GM12878 (cell line): ENCODE data around the gene STK10. TPM values are rescaled to one million over a fixed set of nuclear protein-coding genes. Genes with fewer than 3 reads are reported as not detected.

Source experiments
- ATAC-seq: fragments of 200-7000 bp; cut with Tn5 transposase; 3 replicates; pipeline ENCODE4 v1.9.1; 2020; ENCODE audit warnings: mild to moderate bottlenecking, moderate library complexity
- BruUV-seq: library from RNA; stranded (reverse); fragments of 400-500 nt; replicated peaks from 2 replicates; lab custom pipeline; 2021; lab: Mats Ljungman, UMichigan
- CTCF ChIA-PET: fragments of 300-600 bp; sonication (Branson Sonifier 250); formaldehyde crosslinking; extraction: SDS; loops from one replicate; lab custom pipeline; 2021; ENCODE audit warnings: inconsistent platforms; lab: Yijun Ruan, JAX
- POLR2A ChIA-PET: fragments of 350-600 bp; formaldehyde crosslinking; extraction: SDS; loops from one replicate; lab custom pipeline; 2021; ENCODE audit warnings: inconsistent platforms; lab: Charles Lee
- RAD21 ChIA-PET: fragments of 300-600 bp; sonication (Branson Sonifier 250); formaldehyde crosslinking; loops from one replicate; lab custom pipeline; 2023; ENCODE audit warnings: antibody characterized with exemption; ENCODE audit not compliant: unreplicated experiment; lab: Charles Lee
- SMC1A ChIA-PET: fragments of 300-600 bp; sonication (Branson Sonifier 250); formaldehyde crosslinking; loops from one replicate; lab custom pipeline; 2023; ENCODE audit not compliant: unreplicated experiment, uncharacterized antibody; lab: Charles Lee
- DNase-seq: peaks from one replicate; pipeline ENCODE4 v3.0.0-alpha.2; 2011; ENCODE audit warnings: low read depth, low spot score
- FAIRE-seq: peaks from 3 replicates; lab custom pipeline; 2011; peaks lifted over from hg19 to GRCh38; lab: Jason Lieb, UNC
- H2AFZ ChIP-seq: 2 replicates; pipeline ENCODE4 v1.6.0; 2011; ENCODE audit warnings: low read depth, low read length, control low read depth; ENCODE audit not compliant: control insufficient read depth
- H3K27ac ChIP-seq: 2 replicates; pipeline ENCODE4 v1.5.1; 2011; ENCODE audit warnings: control low read depth; ENCODE audit not compliant: control insufficient read depth, insufficient read depth
- H3K27me3 ChIP-seq, 2 experiments: replicated peaks in 1 of 2; 2 replicates each; pipeline versions ENCODE4 v1.6.0 to v1.6.1; 2011; ENCODE audit warnings: low read length in 1 of 2; ENCODE audit not compliant: control insufficient read depth in 2 of 2, insufficient read depth in 2 of 2
- H3K36me3 ChIP-seq, 2 experiments: 2 replicates each; pipeline ENCODE4 v1.5.1; 2011; ENCODE audit warnings: low read length in 1 of 2; ENCODE audit not compliant: control insufficient read depth in 2 of 2, insufficient read depth in 2 of 2
- H3K4me1 ChIP-seq: 2 replicates; pipeline ENCODE4 v1.6.1; 2011; ENCODE audit warnings: mild to moderate bottlenecking, low read length, moderate library complexity, mixed read lengths; ENCODE audit not compliant: control insufficient read depth, insufficient read depth
- H3K4me2 ChIP-seq: 2 replicates; pipeline ENCODE4 v1.6.0; 2011; ENCODE audit warnings: control low read depth; ENCODE audit not compliant: control insufficient read depth, insufficient read depth
- H3K4me3 ChIP-seq: fragments of 200-600 bp; sonication (generic); 2 replicates; pipeline ENCODE4 v1.5.1; 2016
- H3K79me2 ChIP-seq: 2 replicates; pipeline ENCODE4 v1.6.0; 2011; ENCODE audit warnings: low read length; ENCODE audit not compliant: control insufficient read depth, insufficient read depth
- H3K9ac ChIP-seq: 2 replicates; pipeline ENCODE4 v1.8.0; 2011; ENCODE audit warnings: low read length, control low read depth, mixed read lengths; ENCODE audit not compliant: control insufficient read depth, insufficient read depth
- H3K9me3 ChIP-seq: replicated peaks from 3 replicates; pipeline ENCODE4 v1.5.1; 2011; ENCODE audit warnings: mild to moderate bottlenecking, low read length; ENCODE audit not compliant: control insufficient read depth, insufficient read depth
- H4K20me1 ChIP-seq: 2 replicates; pipeline ENCODE4 v1.6.0; 2011; ENCODE audit not compliant: control insufficient read depth, insufficient read depth
- BACH1 ChIP-seq: fragments of 450-650 bp; IDR thresholded peaks from 2 replicates; pipeline ENCODE4 v1.6.1; 2017; ENCODE audit warnings: mild to moderate bottlenecking, borderline replicate concordance
- CTCF ChIP-seq, 3 experiments: IDR thresholded peaks in 2 of 3; conservative IDR thresholded peaks in 1 of 3; 2 replicates each; pipeline ENCODE4 v1.5.1; 2011; ENCODE audit warnings: low read depth in 3 of 3, low read length in 3 of 3, mild to moderate bottlenecking in 3 of 3, control low read depth in 2 of 3, moderate library complexity in 2 of 3, inconsistent platforms in 1 of 3, mixed read lengths in 1 of 3; ENCODE audit not compliant: control insufficient read depth in 2 of 3, insufficient read depth in 1 of 3; ENCODE audit errors: extremely low read depth in 1 of 3
- CUX1 ChIP-seq: IDR thresholded peaks from 2 replicates; pipeline ENCODE4 v1.6.1; 2012; ENCODE audit warnings: improper control_type of control experiment, low read depth, low read length; ENCODE audit not compliant: insufficient replicate concordance
- ESRRA ChIP-seq: IDR thresholded peaks from 2 replicates; pipeline ENCODE4 v1.6.1; 2012; ENCODE audit warnings: mild to moderate bottlenecking, low read length, improper control_type of control experiment
- FOS ChIP-seq: IDR thresholded peaks from 3 replicates; pipeline ENCODE4 v1.6.1; 2011; ENCODE audit warnings: borderline replicate concordance; ENCODE audit not compliant: insufficient read length; ENCODE audit errors: extremely low read depth
- IKZF2 ChIP-seq, 2 experiments: fragments of 450-650 bp; IDR thresholded peaks; 2 replicates each; pipeline ENCODE4 v1.6.1; 2017; ENCODE audit warnings: mild to moderate bottlenecking in 2 of 2, moderate library complexity in 2 of 2
- IRF5 ChIP-seq: fragments of 450-650 bp; IDR thresholded peaks from 2 replicates; pipeline ENCODE4 v1.6.1; 2017; ENCODE audit warnings: borderline replicate concordance
- NFYA ChIP-seq: IDR thresholded peaks from 2 replicates; pipeline ENCODE4 v1.6.1; 2011; ENCODE audit warnings: low read depth, mild to moderate bottlenecking, low read length, improper control_type of control experiment, borderline replicate concordance
- PAX5 ChIP-seq: IDR thresholded peaks from 2 replicates; pipeline ENCODE4 v1.6.1; 2011; ENCODE audit warnings: low read depth, low read length, borderline replicate concordance
- RAD21 ChIP-seq: IDR thresholded peaks from 2 replicates; pipeline ENCODE4 v1.6.1; 2011; ENCODE audit warnings: mild to moderate bottlenecking, low read depth, low read length, moderate library complexity; ENCODE audit not compliant: insufficient read depth
- RAD51 ChIP-seq: fragments of 450-650 bp; IDR thresholded peaks from 2 replicates; pipeline ENCODE4 v1.6.1; 2016; ENCODE audit warnings: moderate library complexity, mild to moderate bottlenecking, inconsistent platforms
- SMC3 ChIP-seq: IDR thresholded peaks from 2 replicates; pipeline ENCODE4 v1.6.1; 2011; ENCODE audit warnings: low read length, improper control_type of control experiment, borderline replicate concordance
- SPI1 ChIP-seq: IDR thresholded peaks from 2 replicates; pipeline ENCODE4 v1.6.1; 2011; ENCODE audit warnings: low read depth, mild to moderate bottlenecking, low read length, moderate library complexity, borderline replicate concordance; ENCODE audit not compliant: insufficient read depth
- TCF12 ChIP-seq: IDR thresholded peaks from 2 replicates; pipeline ENCODE4 v1.6.1; 2011; ENCODE audit warnings: low read depth, mild to moderate bottlenecking, low read length
- ZBED1 ChIP-seq: IDR thresholded peaks from 2 replicates; pipeline ENCODE4 v1.6.1; 2016; ENCODE audit warnings: borderline replicate concordance
- ZNF207 ChIP-seq: fragments of 450-650 bp; IDR thresholded peaks from 2 replicates; pipeline ENCODE4 v1.6.1; 2014; ENCODE audit warnings: antibody characterized with exemption, mild to moderate bottlenecking, borderline replicate concordance
- WGBS: methylation state at CpG from one replicate; pipeline ENCODE4 v1.1.6; 2016; ENCODE audit warnings: low lambda C conversion rate; ENCODE audit not compliant: insufficient replicate concordance, insufficient coverage; ENCODE audit errors: missing lambda C conversion rate; 5-methylcytosine and 5-hydroxymethylcytosine counted together
- in situ Hi-C: fragments of 300-500 bp; cut with MboI; formaldehyde crosslinking; loops from 9 replicates; pipeline ENCODE4 v1.14.3; 2018; ENCODE audit warnings: mixed read lengths
- intact Hi-C: fragments of 100-400 bp; cut with micrococcal nuclease; formaldehyde crosslinking; loops from one replicate; pipeline ENCODE4 v1.14.2; 2022; ENCODE audit not compliant: unreplicated experiment
- polyA plus RNA-seq, 11 experiments: library from polyadenylated mRNA; depleted of rRNA in 4 of 11; unstranded in 6 of 11; stranded (reverse) in 5 of 11; fragments of >200 nt; fragmentation: Nextera tagmentation in 4 of 11; fragmentation: Illumina TruSeq in 1 of 11; extraction: Ambion mirVana in 4 of 11; extraction: Trizol in 1 of 11; gene quantifications; 1 replicate in 1 of 11; 2 replicates in 10 of 11; pipeline versions ENCODE4 v1.2.1 to v1.2.3, GENCODE V29; 2011 to 2016; ENCODE audit warnings: inconsistent platforms in 2 of 11, missing spikeins in 2 of 11, low read depth in 1 of 11
- total RNA-seq, 4 experiments: library from RNA; depleted of rRNA in 3 of 4; stranded (reverse); fragments of >200 nt in 3 of 4; fragmentation: Illumina TruSeq in 1 of 4; extraction: Trizol in 1 of 4; gene quantifications; 2 replicates each; pipeline versions ENCODE4 v1.2.1 to v1.2.3, GENCODE V29; 2013 to 2021

Gene STK10
- total and polyA plus RNA-seq, 10 of the 15 experiments (the other 5 are each of a cell fraction or from before 2014, with no cell fraction given): 14.2 to 96.4 (median 50.6) TPM

GRCh38 chr5:172059661-172060100 lies 128.3 kb downstream of the STK10 start:
- CTCF ChIA-PET: interaction anchor here (0.5 to 2.2 kb wide), 32 partner anchors 8 to 670 kb away, joined by 3 to 40 read pairs (median 4); partner anchors contain the start of genes FBXW11 and FGF18
- Histone ChIP-seq H3K4me3 (no peak overlapping the region), H3K36me3 (peaks cover 32 to 44% of the 10 kb centered on the region in 2 experiments), H4K20me1 (no peaks in the 10 kb centered on the region), H3K4me1 (no peaks in the 10 kb centered on the region), H3K79me2 (no peaks in the 10 kb centered on the region), H3K27ac (no peak overlapping the region), H3K27me3 (no peaks in the 10 kb centered on the region), H2AFZ (no peak overlapping the region), H3K9me3 (no peaks in the 10 kb centered on the region), H3K9ac (no peak overlapping the region), H3K4me2 (no peak overlapping the region)
- SMC1A ChIA-PET: interaction anchor here (0.7 to 5.6 kb wide), 11 partner anchors 8 to 642 kb away, joined by 3 to 32 read pairs (median 3); no protein-coding TSS in a partner anchor
- DNase-seq (no peak), FAIRE-seq (no peak), ATAC-seq (peak; percentile 50)
- BruUV-seq: no TSS peak
- in situ Hi-C loops (no loop called here), intact Hi-C loops (no loop called here)
- POLR2A ChIA-PET: interaction anchor here (0.6 kb wide), 1 partner anchor 305 kb away, joined by 4 read pairs; no protein-coding TSS in a partner anchor
- WGBS: 79% methylated on average over 5 of the region's 5 CpGs
- RAD21 ChIA-PET: interaction anchor here (0.8 to 2.3 kb wide), 6 partner anchors 52 to 787 kb away, joined by 3 to 36 read pairs (median 4); no protein-coding TSS in a partner anchor
- no peak for TF ChIP-seq ZBED1
- TF ChIP-seq CTCF (IDR thresholded peaks at IDR 0.05 in 2 of 3, conservative IDR thresholded peaks at IDR 0.05 in 1 of 3; ENCODE audit: control insufficient read depth in 2 of 3, extremely low read depth in 1 of 3, insufficient read depth in 1 of 3, low read depth in 3 of 3, low read length in 3 of 3): peak; percentile 43 to 49 (median 43)
- TF ChIP-seq FOS: no peak
- peak; percentile 59 for TF ChIP-seq RAD21
- TF ChIP-seq PAX5: no peak
- TF ChIP-seq SPI1: no peak
- no peak for TF ChIP-seq RAD51
- TF ChIP-seq IKZF2 (IDR thresholded peaks at IDR 0.05): no peak
- no peak for TF ChIP-seq CUX1
- no peak for TF ChIP-seq ESRRA
- TF ChIP-seq BACH1: no peak
- TF ChIP-seq IRF5: no peak
- no peak for TF ChIP-seq ZNF207
- TF ChIP-seq TCF12: no peak
- TF ChIP-seq SMC3: 0 out of 2 replicates have a peak, but pooled peaks have one; percentile 35
- no peak for TF ChIP-seq NFYA
